GM18526 (cell line): ENCODE data around the gene PEAK3.

Source experiments
- POLR2A ChIP-seq: IDR thresholded peaks from 3 replicates; pipeline ENCODE4 v1.6.1; 2011; ENCODE audit not compliant: insufficient read length; ENCODE audit errors: extremely low read depth

PEAK3 gene

GRCh38 chr19:2282062-2282861 lies at the start of gene PEAK3:
Gene PEAK3 (minus strand): TSS chr19:2282175. CDS start chr19:2280931, 1,244 bp downstream.
- no peak for TF ChIP-seq POLR2A

GRCh38 chr19:2330632-2331284 lies 48.8 kb upstream of the PEAK3 start:
- no peak for TF ChIP-seq POLR2A

- no peak for TF ChIP-seq POLR2A
Measured at GRCh38 chr19:2330255-2330631, 48.3 kb upstream of the PEAK3 start.

- no peak for TF ChIP-seq POLR2A
Measured at GRCh38 chr19:2329501-2329916, 47.5 kb upstream of the PEAK3 start.

GRCh38 chr19:2329149-2329478 lies 47.1 kb upstream of the PEAK3 start:
- no peak for TF ChIP-seq POLR2A

GRCh38 chr19:2328401-2329148 lies 46.6 kb upstream of the PEAK3 start, which contains the start of the genes LSM7 and SPPL2B:
Gene LSM7 (minus strand): TSS chr19:2328586. CDS start chr19:2328566, 20 bp downstream.
Gene SPPL2B (plus strand): TSS chr19:2328684. CDS start chr19:2328710, 26 bp downstream.
- no peak for TF ChIP-seq POLR2A

GRCh38 chr19:2327773-2328400 lies 45.9 kb upstream of the PEAK3 start:
- no peak for TF ChIP-seq POLR2A

- TF ChIP-seq POLR2A = no peak
Measured at GRCh38 chr19:2326699-2327360, 44.9 kb upstream of the PEAK3 start.

- TF ChIP-seq POLR2A = no peak
Measured at GRCh38 chr19:2325281-2326046, 43.5 kb upstream of the PEAK3 start.

- no peak for TF ChIP-seq POLR2A
Measured at GRCh38 chr19:2324220-2324948, 42.4 kb upstream of the PEAK3 start.

GRCh38 chr19:2323707-2324106 lies 41.7 kb upstream of the PEAK3 start:
- no peak for TF ChIP-seq POLR2A

GRCh38 chr19:2321565-2322283 lies 39.7 kb upstream of the PEAK3 start:
- no peak for TF ChIP-seq POLR2A

GRCh38 chr19:2320939-2321338 lies 39.0 kb upstream of the PEAK3 start:
- no peak for TF ChIP-seq POLR2A
